IgD-negative memory B cell (primary cell): ENCODE results near the gene ZNF101. TPM values are rescaled to one million over a fixed set of nuclear protein-coding genes. Genes with fewer than 3 reads are reported as not detected.
A peak's percentile ranks its signal among the peaks of the same experiment; 100 is the strongest.

Experiments used
- H3K27ac Mint-ChIP-seq, 3 donors: one replicate each; pipeline ENCODE4 v1.8.0; 2020 to 2022; ENCODE audit warnings: mild to moderate bottlenecking in 3 of 3, mixed read lengths in 3 of 3, moderate library complexity in 1 of 3
- H3K27me3 Mint-ChIP-seq: one replicate; pipeline ENCODE4 v1.8.0; 2021; ENCODE audit warnings: mixed read lengths
- H3K36me3 Mint-ChIP-seq: one replicate; pipeline ENCODE4 v1.8.0; 2020; ENCODE audit warnings: mild to moderate bottlenecking, mixed read lengths
- H3K4me1 Mint-ChIP-seq, 3 donors: one replicate each; pipeline ENCODE4 v1.8.0; 2020 to 2022; ENCODE audit warnings: mixed read lengths in 3 of 3, mild to moderate bottlenecking in 1 of 3
- H3K4me3 Mint-ChIP-seq, 4 donors: one replicate each; pipeline ENCODE4 v1.8.0; 2020 to 2022; ENCODE audit warnings: mild to moderate bottlenecking in 4 of 4, mixed read lengths in 4 of 4, moderate library complexity in 3 of 4
- H3K9me3 Mint-ChIP-seq, 3 donors: one replicate each; pipeline ENCODE4 v1.8.0; 2020 to 2021; ENCODE audit warnings: mixed read lengths in 3 of 3, mild to moderate bottlenecking in 1 of 3
- polyA plus RNA-seq: library from polyadenylated mRNA; unstranded; fragments of 300-500 nt; fragmentation: Illumina TruSeq; gene quantifications from one replicate; pipeline ENCODE4 v1.2.3, GENCODE V29; 2021

Gene ZNF101
- polyA plus RNA-seq, 1 donor from 2014 or later, result 32.2 TPM

DNA sequence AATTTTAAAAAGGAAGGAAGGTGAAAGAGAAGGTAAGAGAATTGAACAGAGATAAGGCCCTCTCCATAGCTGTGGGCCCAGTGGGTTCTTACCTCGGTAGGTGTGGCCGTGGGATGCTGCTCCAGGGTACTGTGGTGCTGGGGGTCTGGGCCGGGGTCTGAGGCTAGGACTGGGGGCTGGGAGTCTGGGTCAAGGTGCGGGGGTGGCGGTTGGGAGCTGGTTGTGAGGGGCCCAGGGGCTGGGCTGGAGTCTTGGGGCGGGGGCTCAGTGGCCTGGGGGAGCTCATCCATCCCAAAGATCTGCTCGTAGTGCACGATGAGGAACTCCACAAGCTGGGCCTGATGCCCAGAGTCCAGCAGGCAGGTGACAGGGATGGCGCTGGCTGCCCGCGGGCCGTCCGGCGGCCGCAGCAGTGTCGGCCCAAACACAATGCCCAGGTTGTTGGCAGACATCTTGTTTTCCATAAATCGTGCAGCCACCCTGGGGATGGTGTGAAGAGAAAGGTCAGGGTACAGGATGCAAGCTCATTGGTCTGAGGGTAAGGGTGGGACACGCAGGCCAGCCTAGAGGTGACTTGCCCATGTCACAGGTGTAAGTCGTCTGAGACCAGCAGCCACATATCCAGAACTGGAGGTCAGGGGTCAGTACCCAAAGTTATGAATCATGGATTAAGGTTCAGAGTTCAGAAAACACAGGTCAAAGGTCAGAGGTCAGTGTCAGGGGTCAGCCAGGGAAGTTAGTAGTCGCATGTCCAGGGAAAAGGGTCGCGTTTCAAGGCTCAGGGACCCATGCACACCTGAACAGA, 34.7 kb upstream of the ZNF101 start:
- Mint-ChIP-seq H3K36me3 (peaks cover 5% of the 10 kb centered on the region), H3K27ac (peak overlapping the region; percentile 16 to 34 (median 20)), H3K27me3 (no peaks in the 10 kb centered on the region), H3K4me3 (peak overlapping the region in 2 of 4 donors; percentile 66 to 68), H3K9me3 (no peaks in the 10 kb centered on the region), H3K4me1 (peaks cover 0 to 9% (median 6%) of the 10 kb centered on the region in 3 donors)

DNA sequence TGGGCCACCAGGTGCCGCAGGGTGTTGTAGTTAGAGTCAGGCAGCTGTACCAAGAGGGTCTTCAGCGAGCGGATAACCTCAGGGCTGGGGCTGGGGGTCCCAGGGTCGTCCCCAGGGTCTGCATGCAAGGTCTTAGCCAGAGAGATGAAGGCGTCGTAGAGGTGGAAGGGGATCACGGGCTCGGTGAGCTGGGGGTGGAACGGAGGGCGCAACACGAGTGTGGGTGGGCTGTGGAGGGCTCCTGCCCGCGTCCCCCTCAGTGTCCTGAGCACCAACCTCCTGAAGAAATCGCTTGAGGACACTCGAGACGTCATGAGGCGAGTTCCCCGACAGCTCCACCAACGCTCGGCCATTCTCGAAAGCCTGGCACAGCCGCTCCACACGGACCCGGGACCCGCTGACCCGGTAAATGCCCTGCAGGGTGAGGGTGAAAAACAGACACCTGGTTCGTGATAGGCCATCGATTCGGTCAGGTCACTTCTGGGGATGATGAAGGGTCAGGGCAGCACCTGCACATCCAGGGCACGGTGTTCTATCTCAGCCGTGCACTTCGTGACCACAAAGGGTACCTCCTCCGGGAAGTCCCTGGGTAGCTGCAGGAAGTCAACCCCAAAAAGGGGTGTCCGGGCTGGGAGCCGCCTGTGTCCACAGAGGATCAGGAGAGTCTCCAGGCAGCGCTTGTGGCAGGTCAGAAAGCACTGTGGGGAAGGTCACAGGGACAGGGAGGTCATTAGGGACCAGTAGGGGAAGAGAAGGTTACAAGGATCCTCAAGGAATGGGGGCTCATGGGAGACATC, 33.9 kb upstream of the ZNF101 start:
- Mint-ChIP-seq H3K27me3 (no peaks in the 10 kb centered on the region), H3K9me3 (no peaks in the 10 kb centered on the region), H3K27ac (peak overlapping the region; percentile 16 to 43 (median 34)), H3K4me1 (peaks cover 0 to 9% (median 6%) of the 10 kb centered on the region in 3 donors), H3K36me3 (peaks cover 5% of the 10 kb centered on the region), H3K4me3 (peak overlapping the region in 1 of 4 donors; percentile 60)

DNA sequence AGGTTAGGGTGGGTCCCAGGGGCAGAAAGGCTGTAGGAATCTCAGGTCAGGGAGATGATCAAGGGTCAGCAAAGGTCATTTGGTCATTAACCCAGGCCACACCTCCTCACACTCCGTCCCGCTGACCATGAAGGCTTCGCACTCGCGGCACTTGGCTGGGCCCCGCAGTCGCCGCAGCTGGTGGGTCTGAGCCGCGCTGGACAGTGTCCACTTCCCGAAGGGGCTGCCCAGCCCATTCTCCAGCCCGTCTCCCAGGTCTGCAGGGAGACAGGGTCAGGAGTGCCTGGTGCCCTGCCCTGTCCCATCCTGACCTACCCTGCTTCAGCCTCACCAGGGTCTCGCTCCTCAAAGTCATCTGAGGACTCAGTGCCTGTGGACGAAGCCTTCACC, 33.3 kb upstream of the ZNF101 start:
- Mint-ChIP-seq H3K27me3 (no peaks in the 10 kb centered on the region), H3K4me1 (peaks cover 0 to 9% (median 6%) of the 10 kb centered on the region in 3 donors), H3K9me3 (no peaks in the 10 kb centered on the region), H3K4me3 (no peak overlapping the region), H3K36me3 (peaks cover 5% of the 10 kb centered on the region), H3K27ac (peak overlapping the region in 2 of 3 donors; percentile 34 to 43)

DNA sequence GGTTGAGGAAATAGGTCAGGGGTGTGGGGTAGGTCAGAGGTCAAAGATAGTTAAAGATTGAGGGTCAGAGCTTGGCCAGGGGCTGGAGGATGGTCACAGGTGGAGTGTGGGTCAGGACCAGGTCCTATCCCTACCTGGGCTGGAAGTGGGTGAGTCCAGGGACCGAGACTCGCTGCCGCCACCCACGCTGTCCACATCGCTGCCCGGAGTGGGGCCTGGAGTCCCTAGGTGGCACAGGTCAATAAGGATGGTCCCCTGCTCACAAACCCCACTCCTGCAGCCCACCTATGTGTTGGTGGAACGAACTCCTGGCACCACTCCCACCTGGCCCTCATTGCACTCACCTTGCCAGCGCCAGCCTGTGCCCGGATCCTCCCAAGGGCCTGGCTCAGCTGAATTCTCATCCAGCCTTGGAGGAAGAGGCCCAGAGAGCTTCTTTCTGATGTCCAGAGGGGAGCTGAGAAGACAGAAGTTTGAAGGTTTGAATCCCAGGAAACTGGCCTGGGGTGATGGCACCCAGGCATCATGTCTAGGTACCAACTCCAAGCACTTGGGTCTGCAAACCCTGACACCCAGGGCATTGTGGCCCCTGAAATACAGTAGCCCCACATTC, 32.0 kb upstream of the ZNF101 start:
- H3K27me3 Mint-ChIP-seq, result no peaks in the 10 kb centered on the region
- H3K9me3 Mint-ChIP-seq, result no peaks in the 10 kb centered on the region
- no peak overlapping the region for H3K4me3 Mint-ChIP-seq
- H3K4me1 Mint-ChIP-seq, result peaks cover 0 to 9% (median 6%) of the 10 kb centered on the region in 3 donors
- peaks cover 5% of the 10 kb centered on the region for H3K36me3 Mint-ChIP-seq
- peak overlapping the region in 1 of 3 donors; percentile 35 for H3K27ac Mint-ChIP-seq

DNA sequence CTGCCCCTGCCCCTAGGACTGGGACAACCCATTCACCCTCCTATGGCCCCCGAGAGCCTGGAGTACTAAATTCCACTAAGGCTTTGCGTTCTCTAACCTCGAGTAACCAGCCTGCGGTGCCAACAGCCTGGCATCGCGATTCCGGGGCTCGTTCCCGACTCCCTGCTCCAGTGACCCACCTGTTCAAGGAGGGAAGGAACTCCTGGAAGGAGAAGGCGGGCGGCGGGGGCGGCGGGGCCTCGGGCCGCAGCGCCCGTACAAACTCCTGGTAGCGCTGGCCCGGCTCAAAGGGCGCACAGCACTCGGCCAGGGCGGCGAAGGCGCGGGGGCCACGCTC, 31.5 kb upstream of the ZNF101 start:
- Mint-ChIP-seq H3K27ac (no peak overlapping the region), H3K4me1 (peaks cover 4 to 13% (median 9%) of the 10 kb centered on the region in 3 donors), H3K4me3 (no peak overlapping the region), H3K9me3 (no peaks in the 10 kb centered on the region), H3K27me3 (no peaks in the 10 kb centered on the region), H3K36me3 (peaks cover 5% of the 10 kb centered on the region)

DNA sequence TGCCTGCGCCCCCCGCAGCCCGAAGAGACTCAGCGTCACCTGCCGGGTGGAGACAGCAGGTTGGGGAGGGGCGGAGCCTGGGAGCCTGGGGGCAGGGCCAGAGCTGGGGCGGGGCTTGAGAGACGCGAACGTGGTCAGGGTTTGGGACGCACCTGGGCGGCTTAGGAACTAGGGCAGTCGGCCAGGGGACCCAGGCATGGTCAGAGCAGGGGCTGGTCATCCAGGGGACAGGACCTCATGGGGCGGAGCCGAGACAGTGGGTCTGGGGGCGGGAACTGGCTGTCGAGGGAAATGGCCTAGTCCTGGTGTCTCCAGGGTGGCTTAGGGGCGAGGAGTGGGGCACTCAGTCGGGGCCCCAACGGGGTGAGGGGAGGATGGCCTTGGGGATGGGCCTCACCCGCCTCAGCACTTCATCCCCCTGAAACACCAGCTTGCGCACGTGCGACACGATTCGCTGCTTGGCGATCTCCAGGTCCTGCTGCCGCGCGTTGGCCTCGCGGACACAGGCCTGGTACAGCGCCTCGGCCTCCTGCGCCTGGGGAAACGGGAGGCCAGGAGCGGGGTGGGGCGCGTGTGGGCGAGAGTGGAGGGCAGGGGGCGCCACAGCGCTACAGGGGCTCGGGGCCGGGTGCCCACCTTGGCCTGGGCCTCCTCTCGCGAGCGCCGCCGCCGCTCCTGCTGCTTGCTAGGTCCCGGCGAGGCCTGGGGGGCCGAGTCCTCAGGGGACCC, 31.0 kb upstream of the ZNF101 start:
- H3K4me3 Mint-ChIP-seq, result no peak overlapping the region
- peaks cover 8 to 17% (median 12%) of the 10 kb centered on the region in 3 donors for H3K4me1 Mint-ChIP-seq

DNA sequence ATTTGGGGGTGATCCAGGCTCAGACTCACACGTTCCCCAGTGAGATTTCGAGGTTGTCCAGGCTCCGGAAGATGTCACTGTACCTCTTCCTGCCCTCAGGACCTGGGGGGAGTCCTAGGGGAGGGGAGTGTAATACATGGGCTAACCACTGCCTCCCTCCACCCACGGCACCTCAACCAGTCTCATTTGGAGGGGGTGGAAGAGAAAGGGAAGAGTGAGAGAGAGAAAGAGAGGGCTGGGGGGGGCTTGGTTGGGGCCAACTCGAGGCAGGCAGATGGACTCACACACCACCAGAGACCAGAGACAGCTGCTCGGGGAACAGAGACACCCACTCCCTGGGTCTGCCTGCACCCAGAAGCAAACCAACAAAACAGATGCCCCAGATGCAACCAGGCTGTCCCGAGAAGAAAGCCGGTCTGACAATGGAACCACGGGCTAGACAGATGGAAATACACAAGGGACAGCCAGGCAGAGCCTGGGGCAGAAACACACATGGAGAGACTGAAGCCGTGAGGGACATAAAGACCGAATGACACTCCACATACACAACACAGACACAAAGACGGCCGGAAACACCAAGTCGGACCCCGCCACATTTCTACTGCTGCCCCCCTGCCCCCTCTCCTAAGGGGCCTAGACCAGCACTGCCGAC, 26.0 kb upstream of the ZNF101 start:
- no peaks in the 10 kb centered on the region for H3K36me3 Mint-ChIP-seq
- H3K4me3 Mint-ChIP-seq, result peak overlapping the region; percentile 95 to 100 (median 97)
- no peaks in the 10 kb centered on the region for H3K27me3 Mint-ChIP-seq
- peak overlapping the region; percentile 97 to 98 (median 97) for H3K27ac Mint-ChIP-seq
- H3K4me1 Mint-ChIP-seq, result peaks cover 10 to 13% (median 13%) of the 10 kb centered on the region in 3 donors
- no peaks in the 10 kb centered on the region for H3K9me3 Mint-ChIP-seq

More for the DNA sequence above, 31.0 kb upstream of the ZNF101 start:
- Mint-ChIP-seq H3K27me3 (no peaks in the 10 kb centered on the region), H3K27ac (no peak overlapping the region), H3K36me3 (peaks cover 5% of the 10 kb centered on the region), H3K9me3 (no peaks in the 10 kb centered on the region)

DNA sequence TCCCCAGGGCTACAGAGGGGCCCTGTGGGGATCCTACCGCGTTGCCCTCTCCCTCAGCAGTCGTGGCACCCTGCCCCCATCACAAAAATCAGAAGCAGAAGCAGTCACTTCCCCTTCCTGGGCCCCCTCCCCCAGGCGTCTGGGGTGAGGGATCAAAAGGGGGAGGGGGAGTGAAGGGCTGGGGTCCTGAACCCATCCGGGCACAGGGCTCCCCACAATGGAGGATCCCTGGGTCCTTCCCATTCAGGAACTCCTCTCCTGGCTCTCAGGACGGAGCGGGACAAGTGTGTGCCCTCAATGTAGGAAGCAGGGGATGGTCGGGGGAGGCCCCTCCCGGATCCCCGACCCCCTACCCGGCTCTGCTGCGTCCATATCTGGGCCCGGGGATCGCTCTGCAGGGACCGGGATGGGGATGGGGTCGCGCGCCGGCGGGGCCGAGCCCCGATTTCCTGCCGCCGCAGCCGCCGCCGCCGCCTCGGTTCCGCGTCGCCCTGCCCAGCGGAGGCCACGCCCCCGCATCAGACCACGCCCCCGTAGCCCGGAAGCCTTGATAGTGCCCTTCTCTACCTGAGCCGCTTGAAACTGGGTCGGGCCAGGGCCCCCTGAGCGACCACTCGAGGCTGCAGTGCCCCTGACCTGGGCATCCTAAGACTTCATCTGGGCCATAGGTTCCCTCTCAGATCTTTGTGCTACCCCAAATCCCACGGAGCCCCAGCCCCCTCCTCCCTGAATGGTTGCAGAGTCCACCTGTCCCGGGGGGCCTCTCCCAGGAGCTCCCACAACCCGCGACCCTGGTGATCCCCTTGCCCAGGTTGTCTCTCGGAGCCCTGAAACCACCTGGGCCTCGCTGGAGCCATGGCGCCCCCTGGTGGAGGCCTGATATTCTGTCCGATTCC, 25.2 kb upstream of the ZNF101 start, which contains the start of gene GMIP:
Gene GMIP, minus strand, starts transcription at position 500 of the 896 bp plus-strand sequence. Its CDS starts 128 bp downstream, at position 372.
- Mint-ChIP-seq H3K27ac (peak within 1 kb of the TSS; percentile 97 to 98 (median 97)), H3K4me3 (peak within 1 kb of the TSS; percentile 95 to 100 (median 97)), H3K36me3 (no peaks in the 10 kb centered on the region), H3K9me3 (no peaks in the 10 kb centered on the region), H3K4me1 (peaks cover 11 to 13% (median 13%) of the 10 kb centered on the region in 3 donors), H3K27me3 (no peaks in the 10 kb centered on the region)

DNA sequence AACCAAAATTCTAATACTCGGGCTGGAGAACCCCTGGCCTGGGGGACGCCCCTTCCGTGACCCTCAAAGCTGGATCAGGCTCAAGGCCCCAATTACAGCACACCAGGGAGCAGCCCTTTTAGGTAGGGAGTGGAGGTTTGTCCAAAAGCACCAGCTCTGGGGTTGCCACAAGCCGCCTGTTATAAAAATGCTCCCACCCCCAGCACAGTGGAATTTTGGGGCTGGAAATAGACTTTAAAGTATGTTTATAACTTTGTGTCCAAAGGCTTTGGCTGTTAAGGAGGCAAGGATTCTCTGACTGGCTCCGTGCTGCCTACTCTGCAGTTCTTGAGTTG, 24.6 kb upstream of the ZNF101 start:
- peak overlapping the region; percentile 97 to 98 (median 97) for H3K27ac Mint-ChIP-seq
- no peaks in the 10 kb centered on the region for H3K9me3 Mint-ChIP-seq
- peaks cover 11 to 13% (median 13%) of the 10 kb centered on the region in 3 donors for H3K4me1 Mint-ChIP-seq
- H3K27me3 Mint-ChIP-seq, result no peaks in the 10 kb centered on the region
- peak overlapping the region; percentile 95 to 100 (median 97) for H3K4me3 Mint-ChIP-seq
- H3K36me3 Mint-ChIP-seq, result no peaks in the 10 kb centered on the region

DNA sequence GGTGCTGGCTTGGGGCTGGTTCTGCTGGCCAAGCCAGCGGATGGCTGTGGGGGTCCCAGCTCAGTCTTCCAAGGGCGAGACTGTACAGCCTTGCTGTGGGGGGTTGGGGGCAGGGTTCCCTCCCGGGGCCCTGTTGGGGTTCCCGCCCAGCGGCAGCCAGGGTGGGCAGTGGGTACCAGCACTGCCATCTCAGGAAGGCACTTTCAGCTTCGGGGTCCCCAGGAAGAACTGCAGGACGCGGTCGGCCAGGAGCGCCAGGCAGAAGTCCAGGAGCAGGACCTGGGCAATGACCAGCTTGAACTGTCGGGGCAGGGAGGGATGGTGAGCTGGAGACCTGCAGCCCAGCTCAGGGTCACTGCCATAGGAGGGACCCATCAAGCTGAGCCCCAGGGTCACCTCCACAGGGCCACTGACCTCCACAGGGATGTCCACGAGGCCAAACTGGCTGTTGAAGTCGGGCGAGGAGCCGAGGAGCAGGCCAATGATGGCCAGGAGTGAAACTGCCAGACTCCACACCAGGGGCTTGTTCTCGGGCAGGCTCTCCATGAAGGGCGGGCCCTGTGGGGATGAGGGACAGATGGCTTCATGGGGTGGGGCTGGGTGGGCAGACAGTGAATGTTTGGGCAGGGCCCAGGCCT, 23.3 kb upstream of the ZNF101 start:
- H3K9me3 Mint-ChIP-seq, result no peaks in the 10 kb centered on the region
- peak overlapping the region in 1 of 4 donors; percentile 35 for H3K4me3 Mint-ChIP-seq
- H3K4me1 Mint-ChIP-seq, result peaks cover 11 to 13% (median 13%) of the 10 kb centered on the region in 3 donors
- H3K27me3 Mint-ChIP-seq, result no peaks in the 10 kb centered on the region
- no peak overlapping the region for H3K27ac Mint-ChIP-seq
- no peaks in the 10 kb centered on the region for H3K36me3 Mint-ChIP-seq

DNA sequence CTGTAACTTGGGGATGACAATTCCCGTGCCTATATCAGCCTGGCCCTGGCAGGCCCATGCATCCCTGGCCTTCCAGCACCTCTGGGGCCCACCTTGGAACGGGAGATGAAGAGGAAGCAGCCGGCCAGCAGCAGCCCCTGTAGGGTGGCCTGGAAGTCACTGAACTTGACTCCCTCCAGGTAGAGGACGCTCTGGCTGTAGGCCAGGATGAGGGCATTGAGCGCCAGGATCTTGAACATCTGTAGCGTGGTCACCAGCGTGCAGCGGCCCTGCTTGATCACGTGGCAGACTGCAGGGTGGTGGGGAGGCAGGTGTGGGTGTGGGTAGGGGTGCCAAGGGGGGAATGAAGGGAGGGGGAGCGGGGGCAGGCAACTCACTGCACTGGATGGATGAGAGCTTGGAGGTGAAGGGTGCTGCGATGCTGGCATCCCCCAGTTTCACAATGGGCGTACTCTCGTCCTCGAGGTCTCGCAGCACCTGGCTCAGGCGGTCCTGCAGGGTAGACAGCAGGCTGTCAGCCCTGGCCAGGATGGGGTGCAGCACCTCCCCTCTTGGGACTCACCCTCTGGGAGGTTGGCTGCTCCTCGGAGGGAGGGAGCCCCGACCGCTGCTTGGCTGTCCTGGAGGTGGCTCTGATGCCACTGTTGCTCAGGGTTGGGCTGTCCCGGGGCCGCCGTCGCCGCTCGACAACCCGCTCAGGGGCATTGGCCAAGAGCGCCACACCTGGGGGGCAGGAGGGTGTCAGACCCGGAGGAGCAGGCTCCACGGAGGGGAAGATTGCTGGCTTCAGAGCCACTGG, 21.4 kb upstream of the ZNF101 start:
- H3K4me3 Mint-ChIP-seq, result peak overlapping the region in 1 of 4 donors; percentile 57
- no peaks in the 10 kb centered on the region for H3K9me3 Mint-ChIP-seq
- no peaks in the 10 kb centered on the region for H3K27me3 Mint-ChIP-seq
- peak overlapping the region in 1 of 3 donors; percentile 46 for H3K27ac Mint-ChIP-seq
- H3K4me1 Mint-ChIP-seq, result peaks cover 7 to 9% (median 8%) of the 10 kb centered on the region in 3 donors
- H3K36me3 Mint-ChIP-seq, result no peaks in the 10 kb centered on the region

DNA sequence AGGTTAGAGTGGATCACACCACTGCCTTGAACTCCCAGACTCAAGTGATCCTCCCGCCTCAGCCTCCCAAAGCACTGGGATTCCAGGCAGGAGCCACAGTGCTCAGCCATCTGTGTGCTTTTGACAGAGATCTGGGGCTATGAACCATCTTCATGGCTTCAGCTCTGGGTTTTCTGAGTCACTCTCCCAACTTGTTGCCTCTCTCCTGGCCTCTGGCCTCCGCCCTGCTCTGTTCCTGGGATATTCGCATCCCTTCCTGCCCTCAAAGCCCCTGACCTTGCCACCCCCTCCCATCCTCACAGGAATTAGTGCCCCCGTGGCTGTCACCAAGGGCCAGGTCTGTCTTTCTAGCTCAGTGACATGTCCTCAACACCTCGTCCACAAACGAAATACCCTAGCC, 19.5 kb upstream of the ZNF101 start:
- H3K27ac Mint-ChIP-seq, result peak overlapping the region in 2 of 3 donors; percentile 57 to 85
- peak overlapping the region in 1 of 4 donors; percentile 27 for H3K4me3 Mint-ChIP-seq
- no peaks in the 10 kb centered on the region for H3K9me3 Mint-ChIP-seq
- H3K27me3 Mint-ChIP-seq, result peaks cover 1% of the 10 kb centered on the region
- peaks cover 5% of the 10 kb centered on the region for H3K36me3 Mint-ChIP-seq
- H3K4me1 Mint-ChIP-seq, result peaks cover 0 to 2% (median 1%) of the 10 kb centered on the region in 3 donors
